ENCODE measurements around the gene CTRL. TPM values are rescaled to one million over a fixed set of nuclear protein-coding genes. Genes with fewer than 3 reads are reported as not detected.
"Not testable (repeated sequence)": the region's sequence is repeated elsewhere in the genome, so short reads cannot be mapped to it uniquely, and the experiment has no call there.

CTRL gene
- total RNA-seq, 2 donors from 2014 or later = 0.89 to 1.9 TPM

DNA sequence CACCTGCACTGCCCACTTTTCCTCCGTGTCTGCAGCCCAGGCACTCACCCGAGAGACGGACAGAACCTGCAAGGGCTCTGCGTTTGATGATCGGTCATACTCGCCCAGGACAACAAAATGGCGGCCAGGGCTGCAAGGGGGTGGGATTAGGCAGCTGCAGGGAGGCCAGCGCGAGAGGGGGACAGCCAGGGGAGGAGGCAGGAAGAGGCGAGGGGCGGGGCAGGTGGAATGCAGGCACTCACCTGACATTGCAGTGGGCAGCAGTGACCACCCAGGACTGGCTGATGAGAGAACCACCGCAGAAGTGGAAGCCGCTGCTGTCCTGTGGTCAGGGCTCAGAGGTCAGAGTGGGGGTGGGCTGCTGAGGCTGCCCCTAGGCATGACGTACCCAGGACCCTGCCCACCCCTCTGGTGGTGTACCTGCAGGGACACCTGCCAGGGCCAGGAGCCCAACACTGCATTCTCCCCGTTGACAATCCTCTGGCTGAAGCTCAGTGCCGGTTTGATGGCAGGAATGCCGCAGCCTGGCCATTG lies 917 bp downstream of the CTRL start:
- peak in 1 of 2 donors; percentile 14 for DNase-seq
- intact Hi-C loops (cut with DNase I, micrococcal nuclease) = no loop called here
- no peak for ATAC-seq

- ATAC-seq (no peak), DNase-seq (no peak)
- intact Hi-C loops (cut with DNase I, micrococcal nuclease) = no loop called here
Measured at GRCh38 chr16:67930191-67930590, 1.5 kb downstream of the CTRL start.

DNA sequence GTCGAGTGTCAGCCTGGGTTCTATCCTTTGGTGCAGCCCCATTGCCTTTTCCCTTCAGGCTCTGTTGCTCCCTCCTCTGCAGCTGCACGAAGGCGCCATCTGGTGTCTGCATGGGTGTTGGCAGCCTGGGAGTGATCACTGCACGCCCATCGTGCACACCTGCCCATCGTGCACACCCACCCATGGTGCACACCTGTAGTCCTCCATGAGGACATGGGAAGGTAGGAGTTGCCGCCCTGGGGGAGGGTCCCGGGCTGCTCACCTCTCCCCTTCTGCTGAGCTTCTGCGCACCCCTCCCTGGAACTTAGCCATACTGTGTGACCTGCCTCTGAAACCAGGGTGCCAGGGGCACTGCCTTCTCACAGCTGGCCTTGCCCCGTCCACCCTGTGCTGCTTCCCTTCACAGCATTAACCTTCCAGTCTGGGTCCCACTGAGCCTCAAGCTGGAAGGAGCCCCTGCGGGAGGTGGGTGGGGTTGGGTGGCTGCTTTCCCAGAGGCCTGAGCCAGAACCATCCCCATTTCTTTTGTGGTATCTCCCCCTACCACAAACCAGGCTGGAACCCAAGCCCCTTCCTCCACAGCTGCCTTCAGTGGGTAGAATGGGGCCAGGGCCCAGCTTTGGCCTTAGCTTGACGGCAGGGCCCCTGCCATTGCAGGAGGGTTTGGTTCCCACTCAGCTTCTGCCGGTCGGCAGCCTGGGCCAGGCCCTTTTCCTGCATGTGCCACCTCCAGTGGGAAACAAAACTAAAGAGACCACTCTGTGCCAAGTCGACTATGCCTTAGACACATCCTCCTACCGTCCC lies 2.9 kb downstream of the CTRL start:
- ATAC-seq = peak; percentile 78
- intact Hi-C loops (cut with DNase I, micrococcal nuclease) = loop anchor here in 1 of 2 donors (5.0 to 10.0 kb wide), 2 partner anchors 41 to 114 kb away; no protein-coding TSS in a partner anchor
- DNase-seq = peak; percentile 63 to 80

DNA sequence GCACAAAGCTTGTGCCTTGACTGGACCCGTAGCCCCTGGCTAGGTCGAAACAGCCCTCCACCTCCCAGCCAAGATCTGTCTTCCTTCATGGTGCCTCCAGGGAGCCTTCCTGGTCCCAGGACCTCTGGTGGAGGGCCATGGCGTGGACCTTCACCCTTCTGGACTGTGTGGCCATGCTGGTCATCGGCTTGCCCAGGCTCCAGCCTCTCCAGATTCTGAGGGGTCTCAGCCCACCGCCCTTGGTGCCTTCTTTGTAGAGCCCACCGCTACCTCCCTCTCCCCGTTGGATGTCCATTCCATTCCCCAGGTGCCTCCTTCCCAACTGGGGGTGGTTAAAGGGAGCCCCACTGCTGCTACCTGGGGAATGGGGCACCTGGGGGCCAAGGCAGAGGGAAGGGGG lies 3.5 kb downstream of the CTRL start:
- DNase-seq (no peak), ATAC-seq (peak; percentile 4)

DNA sequence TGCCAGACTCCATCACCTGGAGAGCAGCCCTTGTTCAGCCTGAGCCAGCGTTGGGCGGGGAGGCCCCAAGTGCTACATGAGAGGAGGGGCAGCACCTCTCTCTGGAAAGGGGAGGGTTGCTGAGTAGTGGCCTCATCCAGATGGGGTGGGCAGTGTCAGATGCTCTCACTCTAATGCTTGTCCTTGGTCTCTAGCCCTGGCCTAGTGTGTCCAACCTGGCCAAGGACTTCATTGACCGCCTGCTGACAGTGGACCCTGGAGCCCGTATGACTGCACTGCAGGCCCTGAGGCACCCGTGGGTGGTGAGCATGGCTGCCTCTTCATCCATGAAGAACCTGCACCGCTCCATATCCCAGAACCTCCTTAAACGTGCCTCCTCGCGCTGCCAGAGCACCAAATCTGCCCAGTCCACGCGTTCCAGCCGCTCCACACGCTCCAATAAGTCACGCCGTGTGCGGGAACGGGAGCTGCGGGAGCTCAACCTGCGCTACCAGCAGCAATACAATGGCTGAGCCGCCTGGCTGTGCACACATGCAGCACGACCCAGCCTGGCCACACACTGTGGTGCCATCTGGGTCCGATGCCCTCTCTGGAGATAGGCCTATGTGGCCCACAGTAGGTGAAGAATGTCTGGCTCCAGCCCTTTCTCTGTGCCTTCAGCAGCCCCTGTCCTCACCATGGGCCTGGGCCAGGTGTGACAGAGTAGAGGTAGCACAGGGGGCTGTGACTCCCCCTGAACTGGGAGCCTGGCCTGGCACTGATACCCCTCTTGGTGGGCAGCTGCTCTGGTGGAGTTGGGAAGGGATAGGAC lies 4.3 kb downstream of the CTRL start:
- intact Hi-C loops (cut with DNase I, micrococcal nuclease) = loop anchor here in 1 of 2 donors (5.0 to 10.0 kb wide), 2 partner anchors 40 to 113 kb away; no protein-coding TSS in a partner anchor
- ATAC-seq = no peak
- DNase-seq = no peak

More for the DNA sequence above, 3.5 kb downstream of the CTRL start:
- intact Hi-C loops (cut with DNase I, micrococcal nuclease) = loop anchor here in 1 of 2 donors (5.0 to 10.0 kb wide), 2 partner anchors 41 to 113 kb away; no protein-coding TSS in a partner anchor

GRCh38 chr16:67926181-67926750 lies 5.4 kb downstream of the CTRL start:
- ATAC-seq (no peak), DNase-seq (no peak)
- intact Hi-C loops (cut with DNase I, micrococcal nuclease) = loop anchor here in 1 of 2 donors (5.0 to 10.0 kb wide), 2 partner anchors 39 to 111 kb away; no protein-coding TSS in a partner anchor

DNA sequence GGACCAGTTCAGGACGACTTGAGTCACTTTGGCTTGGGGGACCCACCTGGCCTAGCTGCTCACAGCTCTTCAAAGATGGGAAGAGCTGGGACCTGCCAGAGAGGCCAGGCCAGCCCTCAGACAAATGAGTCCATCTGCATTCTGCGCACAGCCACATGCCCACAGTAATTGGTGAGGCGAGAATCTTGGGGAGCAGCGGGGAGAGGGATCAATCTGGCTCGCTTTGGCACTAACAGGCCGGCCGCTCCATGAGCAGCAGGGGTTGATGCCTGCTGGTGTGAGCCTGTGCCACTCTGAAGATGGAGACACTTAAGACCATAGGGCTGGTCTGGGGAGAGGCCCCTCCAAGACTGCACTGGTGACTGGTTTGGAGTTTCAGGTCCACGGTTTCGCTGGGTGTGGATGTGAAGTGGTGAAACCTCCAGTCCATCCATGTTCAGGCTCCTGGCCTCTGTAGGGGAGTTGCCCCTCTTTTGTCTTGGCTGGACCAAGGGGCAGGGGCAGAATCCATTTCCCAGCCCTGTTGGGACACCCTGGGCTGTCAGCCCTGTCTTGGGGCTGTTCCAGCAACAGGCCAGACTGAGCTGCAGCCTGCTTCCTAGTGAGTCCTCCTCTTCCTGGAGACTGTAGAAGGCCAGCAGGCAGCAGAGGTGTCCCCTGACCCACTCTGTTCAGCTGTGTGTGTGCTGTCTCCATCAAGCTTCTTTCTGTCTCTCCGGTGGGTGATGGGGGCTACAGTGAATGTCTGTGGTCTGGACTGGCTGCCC lies 7.3 kb downstream of the CTRL start:
- intact Hi-C loops (cut with DNase I, micrococcal nuclease) = loop anchor here in 1 of 2 donors (10.0 kb wide), 1 partner anchor 110 kb away; no protein-coding TSS in a partner anchor
- ATAC-seq (no peak), DNase-seq (no peak)

DNA sequence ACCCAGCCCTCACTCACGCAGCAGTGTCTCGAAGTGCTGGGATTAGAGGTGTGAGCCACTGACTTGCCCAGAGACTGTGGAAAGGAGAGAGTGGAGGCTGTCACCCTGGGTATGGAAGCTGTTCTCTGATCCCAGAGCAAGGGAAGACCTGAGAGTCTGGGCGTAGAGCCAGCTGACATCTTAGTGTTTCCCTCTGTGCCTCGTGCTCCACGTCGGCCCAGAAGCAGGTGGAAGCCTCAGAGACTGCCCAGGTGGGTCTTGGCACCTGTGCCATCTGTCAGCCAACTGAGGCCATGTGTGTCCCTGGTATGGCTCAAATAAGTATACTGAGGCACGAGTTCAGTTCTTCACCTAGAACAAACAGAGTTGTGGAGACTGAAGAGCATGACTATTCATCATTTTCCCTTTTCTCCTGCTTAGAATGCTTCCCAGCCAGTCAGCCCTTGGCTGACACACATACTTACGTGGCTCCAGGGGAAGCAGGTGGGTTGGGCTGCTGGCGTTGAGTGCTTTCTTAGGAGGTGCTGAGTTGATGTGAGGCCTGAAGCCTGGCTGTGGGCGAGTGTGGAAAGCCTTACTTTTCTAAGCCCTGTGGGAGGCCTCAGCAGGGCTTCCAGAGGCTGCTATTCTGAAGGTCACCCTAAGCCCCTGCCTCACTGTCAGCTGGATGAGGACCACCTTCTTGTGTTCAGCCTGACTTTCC lies 8.1 kb downstream of the CTRL start:
- DNase-seq (no peak), ATAC-seq (no peak)
- intact Hi-C loops (cut with DNase I, micrococcal nuclease) = loop anchor here in 1 of 2 donors (10.0 kb wide), 1 partner anchor 109 kb away; no protein-coding TSS in a partner anchor

DNA sequence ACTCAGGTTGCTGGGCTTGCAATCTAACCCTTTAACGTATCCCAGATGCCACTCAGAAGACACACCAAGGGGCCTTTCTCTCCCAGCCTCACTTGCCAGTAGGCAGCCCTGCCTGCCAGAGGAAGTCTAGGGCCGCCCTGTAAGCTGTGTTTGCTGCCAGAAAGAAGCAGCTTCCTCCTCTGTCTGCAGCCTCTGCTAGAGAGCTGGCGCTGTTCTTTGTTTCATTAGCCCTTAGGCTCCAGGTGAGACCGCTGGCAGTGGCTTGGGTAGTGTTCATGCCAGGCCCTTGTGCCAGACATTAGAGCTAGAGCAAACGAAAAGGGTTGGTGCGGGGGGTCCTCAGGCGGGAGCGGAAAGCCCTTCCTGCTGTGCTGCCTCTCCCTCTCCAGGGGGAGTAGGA lies 8.9 kb downstream of the CTRL start:
- intact Hi-C loops (cut with DNase I, micrococcal nuclease) = loop anchor here in 1 of 2 donors (10.0 kb wide), 1 partner anchor 108 kb away; no protein-coding TSS in a partner anchor
- no peak for ATAC-seq
- DNase-seq = no peak

GRCh38 chr16:67922221-67922620 lies 9.4 kb downstream of the CTRL start:
- intact Hi-C loops (cut with DNase I, micrococcal nuclease) = loop anchor here in 1 of 2 donors (10.0 kb wide), 1 partner anchor 107 kb away; no protein-coding TSS in a partner anchor
- no peak for DNase-seq
- no peak for ATAC-seq

DNA sequence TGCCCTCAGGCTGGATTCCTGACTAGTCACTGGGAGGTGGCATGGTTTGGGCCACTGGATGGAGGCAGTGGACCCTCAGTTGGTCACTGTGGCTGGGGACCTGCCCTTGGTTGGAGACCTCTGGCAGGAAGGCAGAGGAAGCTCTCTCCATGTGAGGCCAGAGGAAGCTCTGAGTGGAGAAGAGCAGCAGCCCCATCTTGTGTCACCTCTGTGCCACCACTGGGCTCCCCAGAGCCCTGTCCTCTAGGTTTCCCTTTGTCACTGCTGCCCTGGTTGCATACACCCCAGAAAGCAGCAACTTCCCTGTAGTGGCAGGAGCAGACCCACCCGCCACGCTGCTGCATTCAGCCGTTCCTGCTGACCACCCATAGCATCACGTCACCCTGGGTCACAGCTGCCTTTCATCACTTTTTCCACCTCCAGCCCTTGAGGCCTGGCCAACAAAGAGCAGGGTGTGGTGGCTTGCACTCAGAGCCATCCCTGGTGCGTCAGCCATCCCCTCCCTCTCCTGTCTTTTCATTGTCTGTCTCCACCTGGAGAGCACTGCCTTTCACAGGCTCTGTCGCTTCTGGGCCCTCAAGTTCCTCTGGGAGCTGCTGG lies 11.9 kb downstream of the CTRL start:
- intact Hi-C loops (cut with DNase I, micrococcal nuclease) = loop anchor here in 1 of 2 donors (10.0 kb wide), 1 partner anchor 105 kb away; no protein-coding TSS in a partner anchor
- no peak for DNase-seq
- no peak for ATAC-seq

GRCh38 chr16:67917852-67918236 lies 13.8 kb downstream of the CTRL start:
- DNase-seq (no peak), ATAC-seq (no peak)
- intact Hi-C loops (cut with DNase I, micrococcal nuclease) = no loop called here

DNA sequence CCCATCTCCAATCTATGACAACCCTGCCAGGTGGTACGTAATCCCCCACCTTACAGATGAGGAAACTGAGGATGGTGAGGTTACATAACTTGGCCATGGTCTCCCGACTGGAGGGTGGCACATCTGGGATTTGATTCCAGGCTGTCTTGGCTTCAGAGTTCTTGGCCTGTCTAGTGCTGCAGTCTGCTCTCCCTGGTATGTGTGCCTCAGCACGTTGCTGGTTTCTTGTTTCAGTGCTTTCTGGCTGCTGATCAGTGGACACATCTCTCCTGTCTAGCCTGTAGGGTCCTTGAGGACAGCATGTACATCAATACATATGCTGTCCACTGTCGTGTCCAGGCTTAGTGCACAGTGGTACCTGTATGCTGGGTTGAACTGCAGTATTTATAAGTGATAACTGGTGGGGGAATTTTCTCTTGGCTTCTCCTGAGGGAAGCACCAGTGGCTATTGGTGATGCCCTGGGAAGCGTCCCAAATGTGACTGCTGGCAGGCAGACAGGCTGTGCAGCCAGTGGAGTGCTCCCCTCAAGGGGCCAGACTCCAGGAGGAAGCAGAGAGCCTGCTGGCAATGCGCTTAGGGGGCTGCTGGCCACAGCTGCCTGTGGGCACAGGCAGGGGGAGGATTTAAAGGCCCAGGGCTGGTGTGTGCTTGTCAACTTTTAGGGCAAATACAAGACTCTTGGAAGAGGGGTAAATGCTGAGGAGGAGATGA lies 14.4 kb downstream of the CTRL start:
- intact Hi-C loops (cut with DNase I, micrococcal nuclease) = no loop called here
- ATAC-seq = no peak
- no peak for DNase-seq

GRCh38 chr16:67915831-67916723 lies 15.6 kb downstream of the CTRL start:
- intact Hi-C loops (cut with DNase I, micrococcal nuclease) = no loop called here
- ATAC-seq (peak; percentile 95), DNase-seq (peak; percentile 62 to 65)

DNA sequence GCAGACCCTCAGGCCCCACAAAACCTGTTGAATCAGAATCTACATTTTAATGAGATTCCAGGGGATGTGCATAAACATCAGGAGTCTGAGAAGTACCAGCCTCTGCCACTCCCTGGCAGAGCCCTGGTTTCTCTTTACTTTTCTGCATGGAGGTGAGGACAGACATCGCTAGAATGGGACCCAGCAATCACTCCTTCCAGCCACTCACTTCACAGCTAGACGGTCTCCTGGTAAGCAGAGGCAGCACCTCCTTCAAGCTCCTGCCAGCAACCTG lies 16.2 kb downstream of the CTRL start:
- ATAC-seq = peak; percentile 8
- intact Hi-C loops (cut with DNase I, micrococcal nuclease); DNase-seq: not testable (repeated sequence)
